HG03045 (cell line): ENCODE measurements around the gene CEP63.

Experiments used
- ATAC-seq: cut with Tn5 transposase; IDR thresholded peaks from one replicate; pipeline ENCODE4 v1.9.1; 2021; ENCODE audit warnings: mild to moderate bottlenecking, moderate library complexity; ENCODE audit not compliant: unreplicated experiment

Gene CEP63

GRCh38 chr3:134485718-134486576, at the start of gene CEP63, which contains the start of gene ANAPC13:
Gene CEP63 (plus strand): TSS chr3:134486057. CDS start chr3:134495321, 9,264 bp downstream.
Gene ANAPC13 (minus strand): TSS chr3:134485985. CDS start chr3:134482904, 3,081 bp downstream.
- ATAC-seq: peak; percentile 86

- no peak for ATAC-seq
These were observed 48.6 kb upstream of the CEP63 start for GRCh38 chr3:134437211-134437752.

GRCh38 chr3:134441321-134441720, 44.5 kb upstream of the CEP63 start:
- ATAC-seq: no peak

- no peak for ATAC-seq
These were observed 44.0 kb upstream of the CEP63 start for GRCh38 chr3:134441821-134442220.

- no peak for ATAC-seq
These were observed 40.8 kb upstream of the CEP63 start for GRCh38 chr3:134445095-134445494.

GRCh38 chr3:134445636-134446035, 40.2 kb upstream of the CEP63 start:
- ATAC-seq: no peak

GRCh38 chr3:134446800-134447199, 39.1 kb upstream of the CEP63 start:
- ATAC-seq: no peak

- ATAC-seq: no peak
These were observed 38.5 kb upstream of the CEP63 start for GRCh38 chr3:134447351-134447750.

GRCh38 chr3:134448664-134449063, 37.2 kb upstream of the CEP63 start:
- no peak for ATAC-seq

GRCh38 chr3:134449277-134449676, 36.6 kb upstream of the CEP63 start:
- ATAC-seq: no peak

GRCh38 chr3:134449951-134450350, 35.9 kb upstream of the CEP63 start:
- no peak for ATAC-seq

GRCh38 chr3:134453631-134454030, 32.2 kb upstream of the CEP63 start:
- ATAC-seq: no peak

- ATAC-seq: no peak
These were observed 28.3 kb upstream of the CEP63 start for GRCh38 chr3:134457376-134458074.

- ATAC-seq: no peak
These were observed 27.4 kb upstream of the CEP63 start for GRCh38 chr3:134458406-134458945.

GRCh38 chr3:134459562-134459961, 26.3 kb upstream of the CEP63 start:
- ATAC-seq: no peak

GRCh38 chr3:134460965-134461364, 24.9 kb upstream of the CEP63 start:
- ATAC-seq: no peak

- ATAC-seq: no peak
These were observed 23.4 kb upstream of the CEP63 start for GRCh38 chr3:134462331-134462941.

- ATAC-seq: no peak
These were observed 22.2 kb upstream of the CEP63 start for GRCh38 chr3:134463676-134464063.

GRCh38 chr3:134464064-134464688, 21.7 kb upstream of the CEP63 start:
- ATAC-seq: no peak

- no peak for ATAC-seq
These were observed 21.0 kb upstream of the CEP63 start for GRCh38 chr3:134464689-134465365.
